GM12891 (cell line): ENCODE results near the gene CCDC92.

Experiments
- POLR2A ChIP-seq: IDR thresholded peaks from 2 replicates; pipeline ENCODE4 v1.6.1; 2011; ENCODE audit warnings: low read depth, low read length, control low read depth
- POLR2AphosphoS5 ChIP-seq: IDR thresholded peaks from 2 replicates; pipeline ENCODE4 v1.6.1; 2011; ENCODE audit warnings: low read depth, low read length, control low read depth
- TAF1 ChIP-seq: IDR thresholded peaks from 2 replicates; pipeline ENCODE4 v1.6.1; 2011; ENCODE audit warnings: low read depth, low read length, control low read depth

DNA sequence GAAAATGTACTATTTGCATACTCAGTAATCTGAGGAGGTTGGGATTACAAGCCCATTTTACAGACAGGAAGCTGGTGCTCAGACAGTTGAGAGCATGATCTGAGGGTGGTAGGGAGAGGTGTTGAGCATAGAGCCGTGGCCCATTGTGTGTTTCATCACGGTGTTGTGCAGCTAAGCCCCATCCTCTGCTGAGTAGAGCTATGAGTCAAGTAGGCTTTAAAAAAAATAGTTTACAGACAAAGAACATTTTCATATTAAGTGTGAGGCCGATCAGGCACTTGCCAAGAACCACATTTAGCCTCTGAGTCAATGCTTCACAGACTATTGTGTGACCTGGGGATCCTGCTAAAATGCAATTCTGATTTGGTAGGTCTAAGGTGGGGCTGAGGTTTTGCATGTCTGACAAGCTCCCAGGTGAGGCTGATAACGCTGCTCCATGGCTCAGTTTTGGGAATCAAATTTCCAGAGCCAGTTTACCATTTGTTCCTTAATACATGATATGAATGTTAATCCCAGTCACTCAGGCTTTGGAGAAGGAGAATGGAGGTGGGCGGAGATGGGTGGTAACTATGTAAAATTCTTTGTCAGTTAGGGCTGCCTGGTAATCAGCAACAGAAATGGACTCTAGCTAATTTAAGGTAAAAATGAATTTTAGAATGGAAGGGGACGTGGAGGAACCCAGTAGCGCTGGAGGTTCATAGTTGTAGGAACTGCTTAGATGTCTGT lies 22.6 kb upstream of the CCDC92 start:
- no peak for TF ChIP-seq POLR2A
- TF ChIP-seq TAF1: no peak
- TF ChIP-seq POLR2AphosphoS5: no peak
